Muscle of arm (tissue), 12 donors: ENCODE measurements around the gene SPAM1. TPM values are rescaled to one million over a fixed set of nuclear protein-coding genes. Genes with fewer than 3 reads are reported as not detected.
"Not testable (repeated sequence)": the region's sequence is repeated elsewhere in the genome, so short reads cannot be mapped to it uniquely, and the experiment has no call there.

ENCODE experiments used
- DNase-seq: peaks from one replicate; pipeline ENCODE4 v3.0.0-alpha.2; 2013
- polyA plus RNA-seq, 12 donors: library from polyadenylated mRNA; unstranded; fragments of 120-200 nt; gene quantifications; one replicate each; pipeline ENCODE4 v1.2.1, GENCODE V29; 2013; ENCODE audit not compliant: insufficient read length in 12 of 12

SPAM1 gene
- polyA plus RNA-seq, 12 donors, result not detected

GRCh38 chr7:123948136-123948535 is 23.1 kb downstream of the SPAM1 start:
- no peak for DNase-seq

DNA sequence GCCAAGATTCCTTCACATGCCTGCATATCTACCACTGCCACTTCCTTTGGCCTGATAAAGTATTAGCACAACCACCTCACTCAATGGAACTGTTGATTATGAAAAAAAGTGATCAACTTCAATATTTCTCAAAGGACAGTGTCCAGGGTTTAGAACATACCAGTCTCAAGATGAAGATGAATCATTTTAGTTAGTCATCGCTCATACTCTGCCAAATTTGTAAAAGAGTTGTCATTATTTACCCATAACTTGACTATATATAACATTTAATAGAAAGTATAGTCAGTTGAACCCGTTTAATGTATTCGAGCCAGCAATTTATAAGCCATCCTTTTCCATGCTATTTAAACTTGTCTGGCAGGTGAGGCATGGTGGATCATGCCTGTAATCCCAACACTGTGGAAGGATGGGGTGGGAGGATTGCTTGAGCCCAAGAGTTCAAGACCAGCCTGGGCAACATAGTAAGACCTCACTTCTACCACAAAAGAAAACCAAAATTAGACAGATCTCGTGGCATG is 33.2 kb downstream of the SPAM1 start:
- DNase-seq, result no peak

- no peak for DNase-seq
Measured at GRCh38 chr7:123961771-123962170, 36.7 kb downstream of the SPAM1 start.

GRCh38 chr7:123966936-123967335 is 41.9 kb downstream of the SPAM1 start:
- no peak for DNase-seq

DNA sequence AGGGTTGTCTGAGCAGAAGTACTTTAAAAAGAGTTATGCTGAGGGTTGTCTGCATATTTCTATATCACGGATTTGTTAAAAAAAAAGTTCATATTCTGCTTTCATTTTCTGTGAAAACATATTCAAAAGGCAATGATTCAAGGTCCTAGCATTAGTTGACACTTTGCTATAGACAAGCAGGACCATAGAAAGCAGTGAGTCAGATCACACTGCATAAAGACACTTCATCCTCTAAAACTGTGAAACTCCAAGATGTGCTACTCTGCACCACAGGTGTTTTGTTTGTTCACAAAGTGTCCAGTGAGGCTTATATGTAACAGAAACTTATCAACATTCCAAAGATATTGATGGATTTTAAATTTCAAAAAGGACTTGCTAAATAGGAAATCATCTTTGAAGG is 47.0 kb downstream of the SPAM1 start:
- no peak for DNase-seq

- no peak for DNase-seq
Measured at GRCh38 chr7:123972831-123973230, 47.8 kb downstream of the SPAM1 start.

DNA sequence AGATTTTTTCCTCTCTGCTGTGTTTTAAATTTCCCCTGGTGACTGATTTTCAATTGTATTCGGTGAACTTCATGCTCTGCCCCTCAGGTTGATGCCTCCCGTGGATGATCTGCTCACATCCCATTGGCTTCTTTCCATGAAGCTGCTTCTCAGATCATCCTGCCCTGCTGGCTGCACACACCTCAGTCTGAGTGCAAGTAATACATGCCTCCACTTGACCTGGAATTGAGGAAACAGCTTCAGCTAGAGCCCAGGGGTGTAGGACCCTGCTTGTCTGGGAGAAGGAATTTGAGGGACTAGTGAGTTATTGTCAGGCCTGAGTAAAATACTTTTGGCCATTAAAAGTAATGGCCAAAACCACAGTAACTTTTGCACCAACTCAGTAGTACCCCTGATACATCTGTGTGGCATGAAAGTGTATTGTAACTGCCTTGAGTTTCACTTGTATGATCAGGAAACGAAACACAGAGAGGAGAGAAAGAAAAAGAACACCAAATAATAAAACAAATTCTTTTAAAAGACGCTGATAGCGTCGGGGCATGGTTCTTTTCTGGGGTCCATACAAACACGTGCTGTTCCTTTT is 49.4 kb downstream of the SPAM1 start:
- DNase-seq, result no peak

- no peak for DNase-seq
Measured at GRCh38 chr7:123975084-123975483, 50.0 kb downstream of the SPAM1 start.

DNA sequence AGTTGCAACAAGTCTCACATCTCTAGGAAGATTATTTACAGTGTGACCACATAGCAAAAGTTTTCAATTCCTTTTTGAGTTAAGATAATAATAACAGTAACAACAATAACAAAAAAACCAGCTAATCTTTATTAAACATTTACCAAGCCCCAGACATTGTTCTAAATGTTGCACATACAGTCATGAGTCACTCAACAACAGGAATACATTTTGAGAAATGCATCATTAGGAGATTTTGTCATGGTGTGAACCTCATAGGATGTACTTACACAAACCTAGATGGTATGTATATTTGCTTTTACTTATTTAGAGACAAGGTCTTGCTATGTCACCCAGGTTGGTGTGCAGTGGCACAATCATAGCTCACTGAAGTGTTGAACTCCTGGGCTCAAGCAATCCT is 52.0 kb downstream of the SPAM1 start:
- no peak for DNase-seq

GRCh38 chr7:123979876-123980275 is 54.8 kb downstream of the SPAM1 start:
- no peak for DNase-seq

- no peak for DNase-seq
Measured at GRCh38 chr7:123987445-123987844, 62.4 kb downstream of the SPAM1 start.

DNA sequence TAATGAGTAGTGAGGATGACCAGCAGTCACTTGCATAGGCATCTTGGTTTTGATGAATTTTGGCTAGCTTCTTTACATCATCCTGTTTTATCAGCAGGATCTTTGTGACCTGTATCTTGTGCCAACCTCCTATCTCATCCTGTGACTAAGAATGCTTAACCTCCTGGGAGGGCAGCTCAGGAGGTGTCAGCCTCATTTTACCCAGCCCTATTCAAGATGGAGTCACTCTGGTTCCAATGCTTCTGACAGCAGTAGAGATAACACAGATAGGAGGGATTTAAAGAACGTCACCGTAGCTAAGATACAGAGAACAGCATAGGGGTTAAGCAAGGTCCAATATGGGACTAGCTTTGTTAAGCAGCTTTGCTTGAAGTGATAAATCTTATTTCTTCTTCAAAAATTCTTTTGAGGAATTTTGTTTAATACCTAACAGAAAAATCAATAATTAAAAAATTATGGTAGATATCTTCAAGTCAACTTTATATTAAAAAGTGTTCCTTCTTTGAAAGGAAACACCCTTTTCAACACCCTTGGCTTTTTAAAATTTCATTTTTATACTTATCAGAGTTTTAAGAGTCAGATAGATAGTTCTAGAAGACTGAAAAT is 68.0 kb downstream of the SPAM1 start:
- DNase-seq, result no peak

DNA sequence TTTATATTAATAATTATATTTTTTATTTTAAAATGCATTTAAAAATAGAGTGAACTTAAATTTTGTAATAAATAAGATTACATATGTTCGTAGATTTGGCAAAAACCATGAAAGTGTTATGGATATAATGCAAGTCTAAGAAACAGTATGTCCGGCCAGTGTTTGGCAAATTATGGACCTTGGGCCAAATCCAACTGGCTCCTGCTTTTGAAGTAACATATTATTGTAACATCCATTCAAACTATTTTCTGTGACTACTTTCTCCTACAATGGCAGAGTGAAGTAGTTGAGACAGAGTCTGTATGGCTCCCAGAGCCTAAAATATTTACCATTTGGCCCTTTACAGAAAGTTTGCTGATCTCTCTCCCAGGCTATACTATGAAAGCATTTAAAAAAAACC is 69.0 kb downstream of the SPAM1 start:
- DNase-seq, result peak; percentile 2

DNA sequence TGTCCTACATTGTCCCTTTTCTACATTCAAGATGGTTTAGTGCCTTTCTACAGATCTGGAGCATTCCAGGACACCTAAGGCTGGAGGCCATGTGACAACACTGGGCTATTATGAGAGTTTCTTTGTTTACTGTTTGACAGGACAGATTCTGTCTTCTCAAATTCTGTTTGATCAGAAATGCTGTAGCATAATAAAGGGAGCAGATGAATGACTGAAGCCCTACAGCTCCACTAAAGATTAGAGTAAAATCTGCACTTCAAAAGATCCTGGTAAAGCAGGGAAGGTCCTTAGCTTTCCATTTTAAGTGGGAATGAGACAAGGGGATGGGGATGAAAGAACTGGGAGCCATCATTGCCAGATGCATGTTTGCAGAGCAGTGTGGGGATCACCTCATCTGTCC is 69.4 kb downstream of the SPAM1 start:
- no peak for DNase-seq

- DNase-seq, result no peak
Measured at GRCh38 chr7:123995617-123996326, 70.7 kb downstream of the SPAM1 start.

GRCh38 chr7:123996327-123996625 is 71.2 kb downstream of the SPAM1 start:
- no peak for DNase-seq

GRCh38 chr7:123998921-123999320 is 73.9 kb downstream of the SPAM1 start:
- DNase-seq, result no peak

GRCh38 chr7:123999703-124000102 is 74.7 kb downstream of the SPAM1 start:
- DNase-seq, result no peak

DNA sequence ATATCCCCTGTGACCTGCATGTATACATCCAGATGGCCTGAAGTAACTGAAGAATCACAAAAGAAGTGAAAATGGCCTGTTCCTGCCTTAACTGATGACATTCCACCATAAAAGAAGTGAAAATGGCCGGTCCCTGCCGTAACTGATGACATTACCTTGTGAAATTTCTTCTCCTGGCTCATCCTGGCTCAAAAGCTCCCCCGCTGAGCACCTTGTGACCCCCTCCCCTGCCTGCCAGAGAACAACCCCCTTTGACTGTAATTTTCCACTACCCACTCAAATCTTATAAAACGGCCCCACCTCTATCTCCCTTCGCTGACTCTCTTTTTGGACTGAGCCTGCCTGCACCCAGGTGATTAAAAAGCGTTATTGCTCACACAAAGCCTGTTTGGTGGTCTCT is 83.3 kb downstream of the SPAM1 start:
- DNase-seq, result not testable (repeated sequence)

GRCh38 chr7:124009321-124009720 is 84.3 kb downstream of the SPAM1 start:
- no peak for DNase-seq
